Esophagus muscularis mucosa (tissue), 4 donors: ENCODE results near the gene CHD3.

Experiments used
- EP300 ChIP-seq: sonication (generic); formaldehyde crosslinking; IDR thresholded peaks from one replicate; pipeline ENCODE4 v1.6.1; 2017; ENCODE audit warnings: antibody characterized with exemption
- POLR2AphosphoS5 ChIP-seq, 2 donors: sonication (generic); formaldehyde crosslinking; IDR thresholded peaks; one replicate each; pipeline ENCODE4 v1.6.1; 2017; ENCODE audit warnings: antibody characterized with exemption in 2 of 2
- TF ChIP-seq, protein P1 (sequence below), 3 experiments: fragments of 200-600 bp in 2 of 3; fragments of 450-650 bp in 1 of 3; sonication (generic) in 2 of 3; IDR thresholded peaks; one replicate each; pipeline ENCODE4 v1.5.1; 2017 to 2019; ENCODE audit warnings: antibody characterized with exemption in 3 of 3, mild to moderate bottlenecking in 2 of 3, moderate library complexity in 1 of 3

DNA sequence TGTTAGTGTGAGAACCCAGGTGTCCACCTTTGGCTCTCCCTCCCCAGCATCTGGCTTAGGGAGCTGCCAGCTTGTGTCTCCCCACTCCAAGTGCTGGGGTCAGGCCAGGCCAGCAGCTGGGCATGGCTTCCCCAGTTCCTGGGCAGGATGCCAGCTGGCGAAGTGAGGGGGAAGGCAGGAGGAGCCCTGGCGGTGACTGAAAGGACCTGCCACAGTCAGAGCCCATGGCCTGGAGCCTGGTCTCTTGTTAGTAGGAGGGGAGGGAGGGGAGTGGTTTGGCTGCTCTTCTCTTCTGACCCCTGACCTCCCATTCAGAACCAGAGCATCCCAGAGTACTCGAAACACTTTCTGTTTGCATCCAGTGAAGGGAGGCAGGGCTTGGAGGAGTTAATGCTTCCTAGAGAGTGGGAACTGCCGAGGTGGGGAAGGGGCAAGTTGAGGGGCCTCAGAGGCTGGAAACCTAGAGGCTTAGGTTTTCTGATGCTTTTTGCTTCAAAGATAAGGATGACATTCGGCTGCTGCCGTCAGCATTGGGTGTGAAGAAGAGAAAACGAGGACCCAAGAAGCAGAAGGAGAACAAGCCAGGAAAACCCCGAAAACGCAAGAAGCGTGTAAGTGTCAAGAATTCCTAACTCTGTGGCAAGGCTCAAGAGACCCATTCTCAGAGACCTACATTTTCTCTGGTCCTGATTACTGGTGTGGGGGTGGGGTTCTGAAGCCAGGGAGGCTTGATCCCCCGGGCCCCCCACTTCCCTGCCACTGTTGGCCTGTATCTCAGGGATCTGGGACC is 772 bp downstream of the CHD3 start:
- TF ChIP-seq, protein P1, sequence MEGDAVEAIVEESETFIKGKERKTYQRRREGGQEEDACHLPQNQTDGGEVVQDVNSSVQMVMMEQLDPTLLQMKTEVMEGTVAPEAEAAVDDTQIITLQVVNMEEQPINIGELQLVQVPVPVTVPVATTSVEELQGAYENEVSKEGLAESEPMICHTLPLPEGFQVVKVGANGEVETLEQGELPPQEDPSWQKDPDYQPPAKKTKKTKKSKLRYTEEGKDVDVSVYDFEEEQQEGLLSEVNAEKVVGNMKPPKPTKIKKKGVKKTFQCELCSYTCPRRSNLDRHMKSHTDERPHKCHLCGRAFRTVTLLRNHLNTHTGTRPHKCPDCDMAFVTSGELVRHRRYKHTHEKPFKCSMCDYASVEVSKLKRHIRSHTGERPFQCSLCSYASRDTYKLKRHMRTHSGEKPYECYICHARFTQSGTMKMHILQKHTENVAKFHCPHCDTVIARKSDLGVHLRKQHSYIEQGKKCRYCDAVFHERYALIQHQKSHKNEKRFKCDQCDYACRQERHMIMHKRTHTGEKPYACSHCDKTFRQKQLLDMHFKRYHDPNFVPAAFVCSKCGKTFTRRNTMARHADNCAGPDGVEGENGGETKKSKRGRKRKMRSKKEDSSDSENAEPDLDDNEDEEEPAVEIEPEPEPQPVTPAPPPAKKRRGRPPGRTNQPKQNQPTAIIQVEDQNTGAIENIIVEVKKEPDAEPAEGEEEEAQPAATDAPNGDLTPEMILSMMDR (IDR thresholded peaks at IDR 0.05): peak; percentile 23 to 68 (median 41)
- TF ChIP-seq POLR2AphosphoS5 (IDR thresholded peaks at IDR 0.05) (peak; percentile 92 to 99), EP300 (no peak)
